ENCODE results near the gene SLC38A9.
A peak's percentile ranks its signal among the peaks of the same experiment; 100 is the strongest.

SLC38A9 gene

GRCh38 chr5:55578771-55579170 is 133.4 kb downstream of the SLC38A9 start:
- no peak for DNase-seq (ENCODE audit: low spot score)

DNA sequence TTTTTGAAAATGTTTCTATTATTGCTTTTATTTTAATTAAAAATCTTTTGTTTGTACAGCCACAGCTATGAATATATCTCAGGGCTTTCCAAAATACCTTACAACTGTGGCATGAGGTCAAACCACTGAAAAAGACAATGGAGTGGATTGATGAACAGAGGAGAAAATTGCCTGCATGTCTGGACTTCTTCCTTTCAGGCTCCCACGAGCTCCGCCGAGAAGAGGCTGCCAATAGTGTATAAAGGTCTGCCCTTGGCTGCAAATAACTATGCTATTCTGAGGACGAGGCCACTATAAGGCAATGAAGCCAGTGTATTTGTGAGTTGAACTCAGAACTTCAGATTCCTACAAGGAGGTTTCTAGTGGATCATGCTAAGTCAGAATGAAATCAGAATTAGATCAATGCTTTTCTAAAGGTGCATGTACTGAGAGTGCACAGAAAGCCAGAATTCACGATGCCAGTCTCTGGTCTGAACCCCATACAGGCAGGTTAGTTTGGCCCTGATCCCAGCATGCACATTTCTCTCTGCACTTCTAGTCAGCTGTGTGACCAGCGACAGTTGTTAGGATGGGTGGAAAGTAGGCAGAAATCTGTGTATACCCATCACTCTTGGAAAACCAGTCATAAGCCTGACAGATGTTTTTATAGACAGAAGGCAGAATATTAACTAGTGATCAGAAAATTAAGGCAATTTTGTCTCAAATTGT is 134.6 kb downstream of the SLC38A9 start:
- DNase-seq (ENCODE audit: low spot score), result peak; percentile 26

DNA sequence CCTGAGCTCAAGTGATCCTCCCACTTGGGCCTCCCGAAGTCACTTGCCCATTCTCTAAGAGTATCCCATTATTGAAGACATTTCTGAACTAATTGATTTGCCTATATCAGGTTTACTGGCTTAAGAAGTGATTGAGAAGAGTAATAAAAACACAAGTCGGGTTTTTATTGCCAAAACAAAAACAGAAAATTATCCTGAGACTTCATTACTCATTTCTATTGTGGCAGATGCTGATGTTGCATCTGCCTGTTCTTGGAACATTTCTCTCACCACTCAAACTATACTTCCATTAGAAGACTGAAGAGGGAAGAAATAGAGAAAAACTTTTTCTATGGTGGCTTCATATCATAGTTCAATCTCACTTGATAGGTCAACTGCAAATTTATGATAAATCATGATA is 135.5 kb downstream of the SLC38A9 start:
- DNase-seq (ENCODE audit: low spot score), result no peak

Measured in AG08395 (cell line).